DMS 273 (cell line): ENCODE data around the gene NSG1.
A peak's percentile ranks its signal among the peaks of the same experiment; 100 is the strongest.
"Not testable (repeated sequence)": the region's sequence is repeated elsewhere in the genome, so short reads cannot be mapped to it uniquely, and the experiment has no call there.

Experiments used
- DNase-seq: peaks from one replicate; lab custom pipeline; 2025; ENCODE audit not compliant: unreplicated experiment; lab: John Stamatoyannopoulos, UW

The NSG1 gene

DNA sequence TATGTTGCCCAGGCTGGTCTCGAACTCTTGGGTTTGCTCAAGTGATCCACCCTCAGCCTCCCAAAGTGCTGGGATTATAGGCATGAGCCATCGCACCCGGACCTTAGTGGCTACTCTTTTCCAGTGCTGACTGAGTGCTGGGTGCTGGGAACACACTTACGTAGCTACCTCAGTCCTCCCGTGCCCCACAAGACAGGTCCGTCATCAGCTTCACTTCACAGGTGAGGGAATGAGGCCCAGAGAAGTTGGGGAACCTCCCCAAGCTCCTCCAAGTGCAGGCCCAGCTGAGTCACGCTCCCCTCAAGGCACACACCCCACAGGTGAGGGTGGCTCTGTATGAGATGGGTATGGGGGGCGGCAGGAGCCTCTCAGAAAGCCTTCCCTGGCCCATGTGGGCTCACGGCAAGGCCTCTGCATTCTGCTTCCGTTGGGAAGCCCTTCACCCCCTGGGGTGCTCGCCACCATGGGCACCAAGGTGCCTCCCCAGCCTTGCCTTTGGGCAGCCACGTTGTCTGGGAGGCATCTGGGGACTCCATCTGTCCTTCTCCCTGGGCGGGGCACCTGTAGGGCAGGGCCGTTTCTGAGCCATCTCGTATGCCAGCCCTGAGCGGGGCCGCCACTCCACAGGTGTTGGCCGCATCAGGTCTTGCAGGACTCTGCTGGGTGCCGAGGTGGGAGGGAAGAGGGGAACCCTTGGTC lies 28.4 kb downstream of the NSG1 start:
- DNase-seq: no peak

DNA sequence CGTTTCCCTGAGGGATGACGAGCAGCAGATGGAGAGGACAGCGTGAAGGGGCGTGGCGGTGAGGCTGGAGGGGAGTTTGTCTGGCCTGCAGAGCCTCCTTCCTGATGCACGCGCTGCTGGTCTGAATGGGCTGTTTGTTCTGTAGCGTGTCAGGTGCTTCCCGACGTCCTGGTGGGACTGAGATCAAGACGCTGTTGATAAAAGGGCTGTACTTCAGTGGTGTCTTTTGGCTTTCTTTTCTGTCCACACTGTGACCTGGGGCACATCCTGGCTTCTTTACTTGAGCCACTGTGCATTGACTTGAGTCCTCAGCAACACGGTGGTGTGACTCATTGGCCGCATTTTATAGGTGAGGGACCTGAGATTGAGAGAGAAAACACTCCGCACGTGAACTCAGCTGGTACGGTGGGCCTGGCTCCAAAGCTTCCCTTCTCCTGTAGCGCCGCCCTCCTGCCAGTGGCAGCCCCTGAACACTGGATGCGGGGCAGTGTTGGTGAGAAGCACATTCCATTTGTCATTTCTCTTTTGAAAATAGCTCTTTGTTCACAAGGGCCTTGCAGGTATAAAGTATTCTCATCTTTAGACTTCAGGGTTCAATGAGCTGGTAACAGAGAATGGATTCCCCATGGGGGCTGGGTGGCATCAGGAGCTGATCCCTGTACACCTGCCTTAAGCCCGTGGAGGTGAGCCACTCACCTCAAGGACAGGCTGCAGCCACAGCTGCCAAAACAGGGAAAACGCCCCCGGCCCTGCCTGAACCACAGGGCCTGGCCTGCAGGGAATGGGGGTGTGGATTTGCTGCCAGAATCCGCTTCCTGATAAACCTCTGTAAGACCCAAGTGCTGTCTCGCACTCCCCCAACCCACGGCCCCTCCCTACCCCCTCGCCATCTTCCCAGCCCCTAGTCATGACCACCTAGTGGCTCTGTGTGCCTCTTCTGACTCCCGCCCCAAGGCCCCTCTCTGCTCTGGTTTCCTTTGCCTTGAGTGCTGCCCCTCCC lies 29.2 kb downstream of the NSG1 start:
- DNase-seq: no peak

DNA sequence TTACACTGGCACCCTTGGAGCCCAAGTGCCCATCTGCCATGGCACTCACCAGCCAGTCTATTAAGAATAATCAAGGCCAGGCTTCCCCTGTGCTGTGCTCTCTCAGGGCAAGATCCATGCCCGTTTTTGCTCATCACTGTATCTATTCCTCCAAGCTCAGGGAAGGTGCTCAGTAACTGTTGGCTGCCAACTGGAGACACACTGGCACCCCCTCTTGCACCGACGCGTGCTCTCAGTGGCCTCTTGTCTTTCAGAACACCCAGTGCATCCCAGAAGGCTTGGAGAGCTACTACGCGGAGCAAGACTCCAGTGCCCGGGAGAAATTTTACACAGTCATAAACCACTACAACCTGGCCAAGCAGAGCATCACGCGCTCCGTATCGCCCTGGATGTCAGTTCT lies 30.1 kb downstream of the NSG1 start:
- DNase-seq: no peak

DNA sequence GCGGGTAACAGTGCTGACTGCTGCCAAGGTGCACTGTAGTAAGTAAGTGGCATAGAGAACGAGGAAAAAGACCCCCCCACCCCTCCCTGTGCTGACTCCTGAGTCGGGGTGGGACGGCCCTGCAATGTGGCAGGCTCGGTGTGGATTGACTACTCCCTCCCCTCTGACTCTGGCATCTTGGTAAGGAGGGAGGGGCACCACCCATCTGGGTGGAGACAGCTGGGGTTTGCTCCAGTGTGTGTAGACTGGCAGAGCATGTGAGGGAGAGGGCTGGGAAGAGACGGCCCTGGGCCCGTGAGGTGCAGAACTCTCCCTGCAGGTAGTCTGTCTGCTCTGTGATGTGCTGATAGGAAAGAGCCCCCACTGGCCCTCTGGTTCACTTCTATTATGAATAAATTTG lies 31.0 kb downstream of the NSG1 start:
- DNase-seq: peak; percentile 57

DNA sequence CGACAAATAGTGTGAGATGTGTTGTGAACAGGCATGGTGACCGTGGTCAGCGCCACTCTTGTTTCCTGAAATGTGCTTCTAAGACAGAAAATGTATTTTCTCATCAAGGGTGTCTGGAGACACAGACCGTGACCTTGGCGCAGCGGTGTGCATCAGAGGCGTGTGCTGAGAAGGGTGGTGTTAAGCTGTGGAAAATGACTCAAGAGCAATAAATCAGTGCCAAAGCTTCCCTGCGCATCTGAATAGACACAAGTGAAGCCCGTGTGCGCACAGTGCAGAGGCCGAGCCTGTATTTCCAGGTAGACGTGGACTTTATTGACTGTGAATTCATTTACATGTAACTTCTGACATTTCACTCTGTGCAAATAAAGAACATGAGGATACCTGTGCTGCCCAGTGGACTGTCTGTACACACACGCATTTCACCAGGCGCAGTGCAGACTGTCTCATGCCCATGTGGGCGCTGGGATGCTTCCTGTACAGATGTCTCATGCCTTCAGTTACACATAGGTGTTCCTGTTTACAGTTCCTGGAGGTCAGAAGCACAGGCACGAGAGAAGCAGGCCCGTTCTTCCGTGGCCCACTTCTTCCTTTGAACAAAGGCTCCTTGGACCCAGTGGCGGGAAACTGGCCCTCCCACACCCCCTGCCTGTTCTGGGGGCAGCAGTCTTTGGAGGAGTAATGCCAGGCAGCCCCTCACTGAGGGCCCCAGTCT lies 31.9 kb downstream of the NSG1 start:
- DNase-seq: no peak

DNA sequence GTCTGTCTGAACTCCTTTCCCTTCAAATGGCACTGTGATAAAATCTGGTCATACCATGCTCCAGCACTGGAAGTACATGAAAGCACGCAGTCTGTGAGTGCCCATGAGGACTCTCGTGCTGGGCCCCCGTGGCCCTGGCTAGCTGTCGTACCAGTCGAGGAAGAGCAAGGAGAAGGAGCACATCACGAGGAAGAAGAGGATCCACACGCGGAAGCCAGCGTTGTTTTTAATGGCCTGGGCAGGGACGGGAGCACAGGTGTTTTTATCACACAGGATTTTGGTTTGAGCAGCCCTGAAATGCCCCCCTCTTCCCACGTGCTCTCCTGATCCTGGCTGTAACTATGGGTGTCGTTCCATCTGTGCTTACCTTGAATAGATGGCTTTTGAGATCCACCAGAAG lies 33.0 kb downstream of the NSG1 start:
- DNase-seq: no peak

DNA sequence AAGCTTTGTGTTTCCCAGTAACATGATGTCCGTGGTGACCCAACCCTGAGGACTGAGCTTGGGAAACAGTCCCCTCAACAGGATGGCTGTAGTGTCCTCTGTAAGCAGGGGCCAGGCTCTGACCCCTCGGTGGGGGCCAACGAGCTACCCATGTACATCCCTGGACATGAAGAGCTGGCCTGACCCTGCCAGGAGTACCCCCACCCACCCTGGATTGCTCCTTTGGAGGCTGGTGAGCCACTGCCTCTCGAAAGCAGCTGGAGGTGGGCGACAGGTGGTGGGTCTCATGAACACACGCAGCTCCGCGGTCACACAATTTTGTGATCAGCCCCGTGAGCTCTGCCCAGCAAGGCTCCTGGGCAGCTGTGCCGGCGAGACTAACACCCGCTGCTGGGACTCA lies 33.5 kb downstream of the NSG1 start:
- no peak for DNase-seq

DNA sequence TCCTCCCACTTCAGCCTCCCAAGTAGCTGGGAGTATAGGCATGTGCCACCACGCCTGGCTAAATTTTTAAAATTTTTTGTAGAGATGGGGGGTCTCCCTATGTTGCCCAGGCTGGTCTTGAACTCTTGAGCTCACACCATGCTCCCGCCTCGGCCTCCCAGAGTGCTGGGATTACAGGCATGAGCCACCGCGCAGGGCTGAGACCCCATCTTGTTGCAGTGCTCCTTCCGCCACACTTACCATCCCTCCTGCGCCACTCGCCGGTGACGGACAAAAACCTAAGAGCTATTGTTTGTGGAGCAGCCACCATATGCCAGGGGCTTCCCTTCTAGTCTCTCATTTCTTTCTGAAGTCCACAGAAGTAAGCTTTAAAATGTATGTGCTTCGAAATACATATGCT lies 34.5 kb downstream of the NSG1 start:
- no peak for DNase-seq

DNA sequence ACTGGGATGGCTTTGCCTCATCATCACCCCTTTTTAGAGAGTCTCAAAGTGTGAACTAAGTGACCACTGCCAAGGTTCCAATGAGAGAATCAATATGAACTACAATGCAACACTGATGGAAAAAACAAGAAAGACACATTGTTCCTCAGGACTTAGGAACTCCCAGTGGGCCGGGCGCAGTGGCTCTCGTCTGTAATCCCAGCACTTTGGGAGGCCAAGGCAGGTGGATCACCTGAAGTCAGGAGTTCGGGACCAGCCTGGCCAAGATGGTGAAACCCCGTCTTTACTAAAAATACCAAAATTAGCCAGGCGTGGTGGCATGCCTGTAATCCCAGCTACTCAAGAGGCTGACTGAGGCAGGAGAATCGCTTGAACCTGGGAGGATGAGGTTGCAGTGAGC lies 35.2 kb downstream of the NSG1 start:
- not testable (repeated sequence) for DNase-seq

DNA sequence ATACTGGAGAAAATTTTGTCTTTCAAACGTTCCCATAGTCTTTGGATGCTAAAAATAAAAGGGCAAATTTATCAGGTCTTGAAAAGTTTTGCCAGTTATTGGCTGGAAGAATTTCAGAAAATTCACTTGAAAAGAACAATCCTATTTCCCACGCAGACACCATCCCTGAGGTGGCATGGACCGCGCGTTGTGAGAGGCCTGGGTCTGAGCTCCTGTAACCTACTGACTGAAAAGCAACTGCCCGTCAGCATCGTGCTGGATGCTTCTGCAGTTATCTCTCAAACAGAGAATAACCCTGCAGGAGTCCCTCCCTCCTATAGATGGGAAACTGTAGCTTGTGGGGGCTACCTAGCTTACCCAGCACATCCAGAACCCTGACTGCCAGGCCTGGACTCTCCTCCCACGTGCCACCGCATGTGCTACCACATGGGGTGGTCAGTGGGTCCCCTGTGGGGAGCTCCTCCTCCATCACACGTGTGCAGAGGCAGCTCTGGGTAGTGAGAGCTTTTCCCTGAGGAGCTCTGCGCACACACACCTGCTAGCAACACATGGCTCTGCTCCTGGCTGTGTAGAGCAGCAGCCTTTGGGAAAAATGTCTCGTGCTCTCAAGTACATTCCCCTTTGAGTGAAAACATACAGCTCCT lies 36.1 kb downstream of the NSG1 start:
- no peak for DNase-seq

DNA sequence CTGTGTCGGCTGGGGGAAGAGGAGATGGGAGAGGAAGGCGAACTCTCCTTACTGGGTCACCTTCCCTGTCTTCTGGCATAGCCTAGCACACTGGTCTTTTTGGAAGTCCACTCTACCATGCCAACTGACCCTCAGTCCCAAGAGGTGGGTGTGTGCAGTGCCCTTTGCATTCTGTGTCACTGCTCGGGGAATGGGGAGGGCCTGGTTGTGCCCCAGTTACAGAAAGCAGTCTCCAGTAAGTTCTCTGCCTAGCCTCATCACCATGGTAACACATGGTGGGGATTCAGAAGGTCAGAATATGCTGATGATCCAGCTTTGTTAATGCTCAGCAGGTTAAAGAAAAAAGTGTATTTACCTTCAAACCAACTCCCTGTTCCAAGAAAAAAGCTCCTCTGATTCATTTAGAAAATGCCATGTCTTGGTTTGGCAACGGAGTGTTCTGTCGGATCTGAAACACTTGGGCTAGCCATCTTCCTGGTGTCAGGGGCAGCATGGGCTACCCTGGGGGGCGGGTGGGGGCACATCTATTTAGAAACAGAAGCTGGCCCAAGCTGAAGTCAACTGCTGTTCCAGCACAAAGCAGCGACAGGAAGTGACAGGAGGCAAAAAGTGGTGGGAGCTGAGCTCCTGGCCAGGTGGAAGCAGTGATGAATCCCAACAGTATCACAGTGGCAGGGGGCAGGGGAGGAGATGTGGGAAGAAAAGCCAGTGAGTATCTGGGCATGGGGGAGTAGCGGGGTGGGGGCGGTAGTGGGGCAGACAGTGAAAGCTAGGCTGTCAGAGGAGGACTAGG lies 37.0 kb downstream of the NSG1 start:
- DNase-seq: no peak

DNA sequence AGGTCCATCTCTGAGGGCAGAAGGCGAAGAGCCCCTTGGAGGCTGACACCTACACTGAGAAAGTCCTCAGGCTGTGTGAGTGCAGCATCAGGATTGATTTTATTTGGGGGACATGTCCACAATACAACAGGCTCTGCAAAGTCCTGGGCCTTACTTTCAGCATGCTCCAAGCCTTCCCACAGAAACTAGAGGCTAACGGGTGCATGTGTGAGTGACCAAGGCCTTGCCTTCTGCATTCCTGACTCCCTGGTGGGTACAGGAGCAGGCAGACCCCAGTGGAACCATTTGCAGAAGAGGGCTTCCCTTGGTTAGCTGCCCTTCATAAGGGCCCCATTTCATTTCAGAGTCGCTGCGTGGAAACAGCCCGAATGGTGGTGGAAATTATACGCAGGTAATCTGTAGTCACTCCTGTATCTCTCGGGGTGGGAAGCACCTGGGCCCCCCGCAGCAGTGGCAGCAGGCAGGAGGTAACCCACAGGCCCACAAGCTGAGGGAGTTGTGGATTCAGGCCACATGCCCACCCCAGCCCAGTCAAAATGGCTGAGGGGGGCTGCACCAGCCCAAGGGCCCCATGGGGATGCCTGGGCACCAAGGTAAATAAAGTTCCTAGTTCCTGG lies 37.7 kb downstream of the NSG1 start:
- no peak for DNase-seq

DNA sequence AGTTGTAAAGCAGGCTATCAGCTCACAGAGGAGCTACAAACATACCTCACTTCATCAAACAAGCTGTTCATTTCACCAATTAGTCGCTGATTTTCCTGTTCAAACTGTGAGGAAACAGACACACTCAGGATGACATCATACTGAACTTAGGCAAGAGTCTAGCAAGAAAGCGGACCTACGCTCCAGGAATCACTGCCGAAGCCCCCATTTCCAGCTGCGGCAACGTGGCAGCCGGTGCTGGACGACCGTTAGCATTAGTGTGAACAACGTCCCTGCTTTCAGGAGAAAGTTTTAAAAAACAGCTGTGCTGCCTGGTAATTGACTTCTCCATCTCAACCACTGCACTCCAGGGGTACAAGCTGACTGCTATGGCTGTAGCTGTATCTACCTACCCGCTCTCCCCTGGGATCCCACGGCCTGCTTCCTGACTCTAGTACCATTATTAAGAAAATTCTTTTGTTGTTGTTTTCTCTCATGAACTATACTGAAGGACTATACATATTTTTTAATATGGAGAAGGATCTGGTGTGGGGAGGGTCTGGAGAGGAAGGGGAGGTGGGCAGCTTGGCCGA lies 38.3 kb downstream of the NSG1 start:
- no peak for DNase-seq

DNA sequence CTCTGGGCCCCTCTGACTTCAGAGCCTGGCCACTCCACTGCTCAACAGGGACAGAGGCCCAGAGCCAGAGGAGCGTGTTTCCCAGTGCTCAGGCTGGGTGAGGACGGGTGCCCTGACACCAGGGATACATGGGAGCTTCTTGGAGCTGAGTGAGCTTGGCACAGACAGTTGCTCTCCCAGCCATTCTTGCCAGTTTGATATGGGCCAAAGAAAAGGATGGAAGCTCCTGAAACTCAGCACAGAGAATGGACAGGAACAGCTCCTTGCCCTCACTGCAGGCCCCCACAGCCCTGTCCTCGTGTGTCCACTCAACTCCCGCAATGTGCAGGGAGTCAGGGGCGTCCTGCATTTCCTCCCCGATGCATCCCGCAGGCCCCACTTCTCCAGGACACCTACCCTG lies 38.8 kb downstream of the NSG1 start:
- DNase-seq: no peak

DNA sequence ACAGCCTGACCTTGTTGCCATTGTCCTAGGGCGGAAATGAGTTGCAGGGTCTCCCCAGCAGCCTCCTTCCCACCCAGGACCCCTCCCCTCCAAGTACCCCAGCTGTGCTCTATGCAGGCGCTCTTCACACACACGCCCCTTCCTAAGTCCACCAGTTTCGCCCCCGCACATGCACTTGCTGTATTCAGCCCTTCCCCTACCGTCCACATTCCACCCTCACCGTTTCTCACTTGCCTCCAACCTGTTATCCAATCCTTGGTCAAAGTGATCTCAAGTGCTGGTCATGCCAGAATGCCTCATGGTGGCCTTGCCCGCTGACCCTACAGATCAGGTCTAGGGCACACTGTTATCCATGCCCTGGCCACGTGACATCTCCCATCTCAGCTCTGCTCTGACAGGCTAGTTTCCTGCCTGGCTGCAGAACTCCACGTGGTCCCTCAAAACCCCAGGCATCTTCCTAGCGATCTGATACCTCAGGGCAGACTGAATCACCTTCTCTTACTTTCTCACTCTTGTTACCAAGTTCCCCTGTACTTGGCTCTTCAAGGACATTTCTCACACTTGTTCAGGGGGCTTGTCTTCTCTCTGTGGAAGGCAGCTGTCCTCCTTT lies 39.7 kb downstream of the NSG1 start:
- DNase-seq: no peak

DNA sequence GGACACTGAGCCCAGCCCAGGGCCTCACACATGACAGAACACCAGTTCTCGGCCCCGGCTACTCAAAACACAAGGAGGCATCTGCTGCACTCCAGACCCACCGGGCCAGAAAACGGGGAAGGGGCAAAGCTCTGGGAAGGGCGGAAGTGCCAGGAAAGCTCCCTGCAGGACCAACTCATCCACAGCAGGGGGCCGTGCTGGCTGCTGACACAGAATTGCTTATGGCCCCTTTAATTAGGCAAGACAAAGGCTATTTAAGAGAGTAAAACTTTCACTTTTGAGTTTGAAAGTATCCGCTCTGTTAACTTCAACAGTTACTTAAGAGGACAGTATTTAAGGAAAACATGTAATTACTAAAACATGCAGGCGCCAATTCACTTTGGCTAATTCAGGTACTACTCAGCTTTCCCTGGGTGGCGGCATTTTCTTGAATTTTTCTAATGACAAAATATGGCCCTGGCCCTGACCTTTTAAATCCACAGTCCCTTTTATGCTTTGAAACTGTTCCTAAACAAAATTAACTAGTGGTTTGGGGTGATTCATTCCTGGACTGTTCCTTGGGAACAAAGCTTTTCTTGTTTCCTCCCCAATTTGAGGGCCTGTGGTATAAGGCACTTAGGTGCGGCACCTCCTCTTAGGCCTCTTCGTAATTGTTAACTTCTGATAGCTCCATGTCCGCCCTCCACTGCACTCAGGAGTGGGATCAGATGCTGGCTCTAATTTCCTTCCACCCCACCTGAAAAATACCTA lies 40.4 kb downstream of the NSG1 start:
- DNase-seq: no peak

DNA sequence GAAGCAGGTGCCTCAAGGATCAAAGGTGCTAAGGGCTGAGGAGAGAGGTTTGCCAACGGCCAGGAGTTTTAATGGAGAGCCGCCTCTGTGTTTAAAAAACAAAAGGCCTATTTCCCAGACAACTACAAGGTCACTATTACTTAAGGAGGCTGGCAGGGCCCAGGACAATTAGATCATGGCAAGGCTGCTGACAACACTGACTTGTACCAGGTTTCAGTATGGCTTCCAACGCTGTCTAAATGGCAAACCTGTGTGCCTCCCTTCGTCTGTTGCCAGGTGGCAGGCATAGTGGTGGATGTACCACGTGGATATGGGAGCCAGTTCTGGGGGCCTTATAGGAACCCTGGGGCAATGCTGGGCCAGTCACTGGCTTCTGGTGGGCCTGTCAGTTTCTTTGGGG lies 41.0 kb downstream of the NSG1 start:
- no peak for DNase-seq
